K562 (cell line): ENCODE results near the gene SMG7. TPM values are rescaled to one million over a fixed set of nuclear protein-coding genes. Genes with fewer than 3 reads are reported as not detected.

Experiments used
- BMI1 ChIP-seq: fragments of 150-350 bp; IDR thresholded peaks from 2 replicates; pipeline ENCODE4 v1.6.1; 2014; ENCODE audit warnings: low read length
- CBFB ChIP-seq: sonication (generic); formaldehyde crosslinking; IDR thresholded peaks from 2 replicates; pipeline ENCODE4 v1.4.0; 2020; ENCODE audit warnings: mild to moderate bottlenecking, missing genetic modification reagents
- DIDO1 ChIP-seq: fragments of 450-650 bp; IDR thresholded peaks from 2 replicates; pipeline ENCODE4 v1.6.1; 2016; ENCODE audit warnings: low read depth, missing biosample characterization, missing genetic modification characterization
- GATAD2B ChIP-seq: fragments of 450-650 bp; IDR thresholded peaks from 2 replicates; pipeline ENCODE4 v1.6.1; 2017; ENCODE audit warnings: mild to moderate bottlenecking, borderline replicate concordance
- HMG20B ChIP-seq: fragments of 250-450 bp; sonication (Bioruptor Pico); IDR thresholded peaks from 2 replicates; pipeline ENCODE4 v1.5.0; 2021; ENCODE audit warnings: mild to moderate bottlenecking
- MAFG ChIP-seq: fragments of 450-650 bp; conservative IDR thresholded peaks from 2 replicates; pipeline ENCODE4 v1.6.1; 2016; ENCODE audit warnings: missing genetic modification characterization, missing compliant biosample characterization
- PHTF2 ChIP-seq: fragments of 250-450 bp; sonication (Bioruptor Pico); IDR thresholded peaks from 2 replicates; pipeline ENCODE4 v1.5.0; 2021; ENCODE audit warnings: mild to moderate bottlenecking
- POLR2A ChIP-seq: fragments of 450-650 bp; conservative IDR thresholded peaks from 2 replicates; pipeline ENCODE4 v1.6.1; 2016
- SMAD3 ChIP-seq: fragments of 450-650 bp; formaldehyde crosslinking; conservative IDR thresholded peaks from 2 replicates; pipeline ENCODE4 v1.4.0; 2020; ENCODE audit warnings: mild to moderate bottlenecking
- SMARCA5 ChIP-seq: fragments of 450-650 bp; IDR thresholded peaks from 2 replicates; pipeline ENCODE4 v1.6.1; 2016
- TAL1 ChIP-seq: fragments of 450-650 bp; IDR thresholded peaks from 2 replicates; pipeline ENCODE4 v1.6.1; 2016; ENCODE audit warnings: mild to moderate bottlenecking
- TEAD2 ChIP-seq: fragments of 450-650 bp; IDR thresholded peaks from 2 replicates; pipeline ENCODE4 v1.6.1; 2016; ENCODE audit warnings: missing genetic modification characterization, control low read depth, missing compliant biosample characterization
- ZNF174 ChIP-seq: fragments of 250-450 bp; sonication (Bioruptor Pico); IDR thresholded peaks from 2 replicates; pipeline ENCODE4 v1.4.0; 2020; ENCODE audit warnings: mild to moderate bottlenecking
- ZNF3 ChIP-seq: fragments of 250-450 bp; sonication (Bioruptor Pico); IDR thresholded peaks from 2 replicates; pipeline ENCODE4 v1.5.0; 2021; ENCODE audit warnings: mild to moderate bottlenecking, moderate library complexity
- ZNF644 ChIP-seq: fragments of 200-800 bp; sonication (Bioruptor generic); IDR thresholded peaks from 2 replicates; pipeline ENCODE4 v1.6.1; 2016; ENCODE audit warnings: low read depth, missing genetic modification characterization, missing compliant biosample characterization
- polyA plus RNA-seq, 8 experiments: library from polyadenylated mRNA; depleted of rRNA in 4 of 8; stranded (reverse) in 5 of 8; unstranded in 3 of 8; fragments of >200 nt; fragmentation: Nextera tagmentation in 2 of 8; fragmentation: Illumina TruSeq in 1 of 8; extraction: Ambion mirVana in 2 of 8; extraction: Trizol in 1 of 8; gene quantifications; 2 replicates each; pipeline versions ENCODE4 v1.2.1 to v1.2.3, GENCODE V29; 2011 to 2014; ENCODE audit warnings: inconsistent platforms in 1 of 8, missing spikeins in 1 of 8
- total RNA-seq, 7 experiments: library from RNA; depleted of rRNA in 6 of 7; stranded (reverse); fragments of >200 nt in 6 of 7; fragmentation: Illumina TruSeq in 2 of 7; extraction: Trizol in 2 of 7; gene quantifications; 2 replicates each; pipeline versions ENCODE4 v1.2.1 to v1.2.3, GENCODE V29; 2011 to 2021; ENCODE audit warnings: low replicate concordance in 1 of 7
- TF ChIP-seq, protein P1 (sequence below): fragments of 250-450 bp; sonication (Bioruptor Pico); IDR thresholded peaks from 2 replicates; pipeline ENCODE4 v1.8.0; 2021; ENCODE audit warnings: moderate library complexity, mild to moderate bottlenecking, inconsistent platforms
- TF ChIP-seq, protein P2 (sequence below): fragments of 450-650 bp; formaldehyde crosslinking; IDR thresholded peaks from 2 replicates; pipeline ENCODE4 v1.4.0; 2020; ENCODE audit warnings: mild to moderate bottlenecking, moderate library complexity
- TF ChIP-seq, protein P3 (sequence below), 2 experiments: IDR thresholded peaks in 1 of 2; conservative IDR thresholded peaks in 1 of 2; 2 replicates each; pipeline ENCODE4 v1.6.1; 2016; ENCODE audit warnings: low read depth in 2 of 2, mild to moderate bottlenecking in 1 of 2, missing compliant biosample characterization in 1 of 2, missing genetic modification characterization in 1 of 2, moderate library complexity in 1 of 2
- TF ChIP-seq, protein P4 (sequence below): sonication (generic); formaldehyde crosslinking; IDR thresholded peaks from 2 replicates; pipeline ENCODE4 v1.8.0; 2022; ENCODE audit warnings: mild to moderate bottlenecking, missing genetic modification reagents
- TF ChIP-seq, protein P5 (sequence below): sonication (generic); formaldehyde crosslinking; IDR thresholded peaks from 2 replicates; pipeline ENCODE4 v1.8.0; 2022; ENCODE audit warnings: mild to moderate bottlenecking, low read depth, missing genetic modification reagents
- TF ChIP-seq, protein P6 (sequence below): fragments of 250-450 bp; sonication (Bioruptor Pico); IDR thresholded peaks from 2 replicates; pipeline ENCODE4 v1.5.0; 2020; ENCODE audit warnings: mild to moderate bottlenecking
- TF ChIP-seq, protein P7 (sequence below), 2 experiments: fragments of 450-650 bp; conservative IDR thresholded peaks; 2 replicates each; pipeline ENCODE4 v1.6.1; 2017; ENCODE audit warnings: mild to moderate bottlenecking in 2 of 2, moderate library complexity in 2 of 2

Gene SMG7
- total and polyA plus RNA-seq, 9 of the 15 experiments (the other 6 are each of a cell fraction or from before 2014, with no cell fraction given) = 12.4 to 74.6 (median 29.0) TPM

DNA sequence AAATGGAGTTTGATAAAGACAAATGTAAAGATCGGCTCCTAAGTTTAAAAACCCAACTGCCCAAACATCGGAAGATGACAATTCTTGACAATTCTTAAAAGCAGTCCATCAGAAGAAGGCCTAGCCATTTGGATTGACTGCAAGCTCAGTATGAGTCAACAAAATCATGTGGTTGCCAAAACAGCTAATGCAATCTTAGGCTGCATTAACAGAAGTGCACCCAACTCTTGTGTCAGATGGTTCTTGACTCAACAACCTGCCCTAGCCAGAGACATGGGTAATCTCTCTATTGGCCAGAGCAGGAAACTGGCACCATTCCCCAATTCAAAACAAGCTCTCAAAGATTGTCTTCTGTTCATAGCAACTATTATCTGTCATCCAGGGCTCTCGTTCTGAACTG lies 127.8 kb downstream of the SMG7 start (continued):
- TF ChIP-seq POLR2A = no peak
- TF ChIP-seq SMAD3 (CRISPR knock-in tag) = no peak
- TF ChIP-seq ZNF644 (tag) = no peak
- TF ChIP-seq, protein P1, sequence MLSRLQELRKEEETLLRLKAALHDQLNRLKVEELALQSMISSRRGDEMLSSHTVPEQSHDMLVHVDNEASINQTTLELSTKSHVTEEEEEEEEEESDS (CRISPR knock-in tag) = no peak
- no peak for TF ChIP-seq ZNF174 (CRISPR knock-in tag)
- no peak for TF ChIP-seq PHTF2 (CRISPR knock-in tag)
- TF ChIP-seq, protein P2, sequence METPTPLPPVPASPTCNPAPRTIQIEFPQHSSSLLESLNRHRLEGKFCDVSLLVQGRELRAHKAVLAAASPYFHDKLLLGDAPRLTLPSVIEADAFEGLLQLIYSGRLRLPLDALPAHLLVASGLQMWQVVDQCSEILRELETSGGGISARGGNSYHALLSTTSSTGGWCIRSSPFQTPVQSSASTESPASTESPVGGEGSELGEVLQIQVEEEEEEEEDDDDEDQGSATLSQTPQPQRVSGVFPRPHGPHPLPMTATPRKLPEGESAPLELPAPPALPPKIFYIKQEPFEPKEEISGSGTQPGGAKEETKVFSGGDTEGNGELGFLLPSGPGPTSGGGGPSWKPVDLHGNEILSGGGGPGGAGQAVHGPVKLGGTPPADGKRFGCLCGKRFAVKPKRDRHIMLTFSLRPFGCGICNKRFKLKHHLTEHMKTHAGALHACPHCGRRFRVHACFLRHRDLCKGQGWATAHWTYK (CRISPR knock-in tag) = no peak
- TF ChIP-seq GATAD2B = no peak
- TF ChIP-seq TEAD2 (tag) = no peak
- TF ChIP-seq, protein P3, sequence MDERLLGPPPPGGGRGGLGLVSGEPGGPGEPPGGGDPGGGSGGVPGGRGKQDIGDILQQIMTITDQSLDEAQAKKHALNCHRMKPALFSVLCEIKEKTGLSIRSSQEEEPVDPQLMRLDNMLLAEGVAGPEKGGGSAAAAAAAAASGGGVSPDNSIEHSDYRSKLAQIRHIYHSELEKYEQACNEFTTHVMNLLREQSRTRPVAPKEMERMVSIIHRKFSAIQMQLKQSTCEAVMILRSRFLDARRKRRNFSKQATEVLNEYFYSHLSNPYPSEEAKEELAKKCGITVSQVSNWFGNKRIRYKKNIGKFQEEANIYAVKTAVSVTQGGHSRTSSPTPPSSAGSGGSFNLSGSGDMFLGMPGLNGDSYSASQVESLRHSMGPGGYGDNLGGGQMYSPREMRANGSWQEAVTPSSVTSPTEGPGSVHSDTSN (CRISPR knock-in tag; IDR thresholded peaks at IDR 0.05; ENCODE audit: low read depth) = no peak
- TF ChIP-seq, protein P3 (tag; conservative IDR thresholded peaks at IDR 0.05; ENCODE audit: low read depth) = 0 out of 2 replicates have a peak, but pooled peaks have one; percentile 29
- peak; percentile 60 for TF ChIP-seq MAFG (tag)
- no peak for TF ChIP-seq ZNF3 (CRISPR knock-in tag)
- TF ChIP-seq, protein P4, sequence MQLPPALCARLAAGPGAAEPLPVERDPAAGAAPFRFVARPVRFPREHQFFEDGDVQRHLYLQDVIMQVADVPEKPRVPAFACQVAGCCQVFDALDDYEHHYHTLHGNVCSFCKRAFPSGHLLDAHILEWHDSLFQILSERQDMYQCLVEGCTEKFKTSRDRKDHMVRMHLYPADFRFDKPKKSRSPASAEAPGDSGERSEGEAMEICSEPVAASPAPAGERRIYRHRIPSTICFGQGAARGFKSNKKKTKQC = no peak
- no peak for TF ChIP-seq DIDO1 (tag)
- no peak for TF ChIP-seq HMG20B (CRISPR knock-in tag)
- TF ChIP-seq BMI1 = no peak
- TF ChIP-seq, protein P5, sequence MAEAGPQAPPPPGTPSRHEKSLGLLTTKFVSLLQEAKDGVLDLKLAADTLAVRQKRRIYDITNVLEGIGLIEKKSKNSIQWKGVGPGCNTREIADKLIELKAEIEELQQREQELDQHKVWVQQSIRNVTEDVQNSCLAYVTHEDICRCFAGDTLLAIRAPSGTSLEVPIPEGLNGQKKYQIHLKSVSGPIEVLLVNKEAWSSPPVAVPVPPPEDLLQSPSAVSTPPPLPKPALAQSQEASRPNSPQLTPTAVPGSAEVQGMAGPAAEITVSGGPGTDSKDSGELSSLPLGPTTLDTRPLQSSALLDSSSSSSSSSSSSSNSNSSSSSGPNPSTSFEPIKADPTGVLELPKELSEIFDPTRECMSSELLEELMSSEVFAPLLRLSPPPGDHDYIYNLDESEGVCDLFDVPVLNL (CRISPR knock-in tag) = no peak
- TF ChIP-seq SMARCA5 = no peak
- TF ChIP-seq CBFB (CRISPR knock-in tag) = no peak
- TF ChIP-seq, protein P6, sequence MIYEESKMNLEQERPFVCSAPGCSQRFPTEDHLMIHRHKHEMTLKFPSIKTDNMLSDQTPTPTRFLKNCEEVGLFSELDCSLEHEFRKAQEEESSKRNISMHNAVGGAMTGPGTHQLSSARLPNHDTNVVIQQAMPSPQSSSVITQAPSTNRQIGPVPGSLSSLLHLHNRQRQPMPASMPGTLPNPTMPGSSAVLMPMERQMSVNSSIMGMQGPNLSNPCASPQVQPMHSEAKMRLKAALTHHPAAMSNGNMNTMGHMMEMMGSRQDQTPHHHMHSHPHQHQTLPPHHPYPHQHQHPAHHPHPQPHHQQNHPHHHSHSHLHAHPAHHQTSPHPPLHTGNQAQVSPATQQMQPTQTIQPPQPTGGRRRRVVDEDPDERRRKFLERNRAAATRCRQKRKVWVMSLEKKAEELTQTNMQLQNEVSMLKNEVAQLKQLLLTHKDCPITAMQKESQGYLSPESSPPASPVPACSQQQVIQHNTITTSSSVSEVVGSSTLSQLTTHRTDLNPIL (CRISPR knock-in tag) = no peak
- TF ChIP-seq, protein P7, sequence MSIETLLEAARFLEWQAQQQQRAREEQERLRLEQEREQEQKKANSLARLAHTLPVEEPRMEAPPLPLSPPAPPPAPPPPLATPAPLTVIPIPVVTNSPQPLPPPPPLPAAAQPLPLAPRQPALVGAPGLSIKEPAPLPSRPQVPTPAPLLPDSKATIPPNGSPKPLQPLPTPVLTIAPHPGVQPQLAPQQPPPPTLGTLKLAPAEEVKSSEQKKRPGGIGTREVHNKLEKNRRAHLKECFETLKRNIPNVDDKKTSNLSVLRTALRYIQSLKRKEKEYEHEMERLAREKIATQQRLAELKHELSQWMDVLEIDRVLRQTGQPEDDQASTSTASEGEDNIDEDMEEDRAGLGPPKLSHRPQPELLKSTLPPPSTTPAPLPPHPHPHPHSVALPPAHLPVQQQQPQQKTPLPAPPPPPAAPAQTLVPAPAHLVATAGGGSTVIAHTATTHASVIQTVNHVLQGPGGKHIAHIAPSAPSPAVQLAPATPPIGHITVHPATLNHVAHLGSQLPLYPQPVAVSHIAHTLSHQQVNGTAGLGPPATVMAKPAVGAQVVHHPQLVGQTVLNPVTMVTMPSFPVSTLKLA (conservative IDR thresholded peaks at IDR 0.05) = no peak
- no peak for TF ChIP-seq TAL1
